A549 (cell line): Measurements from ENCODE around the gene RGS10.

Source experiments
- BHLHE40 ChIP-seq: IDR thresholded peaks from 2 replicates; pipeline ENCODE4 v1.6.1; 2012; ENCODE audit warnings: low read depth, low read length, inconsistent platforms
- CEBPB ChIP-seq, 2 experiments: fragments of >200 bp in 1 of 2; sonication (Bioruptor Twin) in 1 of 2; formaldehyde crosslinking in 1 of 2; IDR thresholded peaks; 2 replicates each; pipeline ENCODE4 v1.6.1; 2012 to 2016
- CHD2 ChIP-seq: fragments of 150-350 bp; IDR thresholded peaks from 2 replicates; pipeline ENCODE4 v1.6.1; 2014; ENCODE audit warnings: low read length; ENCODE audit not compliant: partially characterized antibody
- CTCF ChIP-seq: fragments of >200 bp; sonication (Bioruptor Twin); formaldehyde crosslinking; IDR thresholded peaks from 3 replicates; pipeline ENCODE4 v1.5.1; 2016
- GATA3 ChIP-seq: IDR thresholded peaks from 2 replicates; pipeline ENCODE4 v1.6.1; 2012; ENCODE audit warnings: borderline replicate concordance
- USF2 ChIP-seq: fragments of 450-650 bp; IDR thresholded peaks from 2 replicates; pipeline ENCODE4 v1.6.1; 2014; ENCODE audit warnings: antibody characterized with exemption
- TF ChIP-seq, protein P1 (sequence below): fragments of 150-350 bp; IDR thresholded peaks from 2 replicates; pipeline ENCODE4 v1.6.1; 2014; ENCODE audit warnings: low read depth, mild to moderate bottlenecking, low read length

GRCh38 chr10:119567978-119568377, 25.5 kb upstream of the RGS10 start:
- TF ChIP-seq CTCF (no peak), GATA3 (no peak), USF2 (no peak), CEBPB (IDR thresholded peaks at IDR 0.05) (no peak), BHLHE40 (no peak), CHD2 (no peak)
- TF ChIP-seq, protein P1, sequence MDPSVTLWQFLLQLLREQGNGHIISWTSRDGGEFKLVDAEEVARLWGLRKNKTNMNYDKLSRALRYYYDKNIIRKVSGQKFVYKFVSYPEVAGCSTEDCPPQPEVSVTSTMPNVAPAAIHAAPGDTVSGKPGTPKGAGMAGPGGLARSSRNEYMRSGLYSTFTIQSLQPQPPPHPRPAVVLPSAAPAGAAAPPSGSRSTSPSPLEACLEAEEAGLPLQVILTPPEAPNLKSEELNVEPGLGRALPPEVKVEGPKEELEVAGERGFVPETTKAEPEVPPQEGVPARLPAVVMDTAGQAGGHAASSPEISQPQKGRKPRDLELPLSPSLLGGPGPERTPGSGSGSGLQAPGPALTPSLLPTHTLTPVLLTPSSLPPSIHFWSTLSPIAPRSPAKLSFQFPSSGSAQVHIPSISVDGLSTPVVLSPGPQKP = no peak
